GM10847 (cell line): ENCODE results near the gene KRT81.

ENCODE experiments used
- POLR2A ChIP-seq: IDR thresholded peaks from 2 replicates; pipeline ENCODE4 v1.6.1; 2011; ENCODE audit not compliant: insufficient read length; ENCODE audit errors: extremely low read depth

The KRT81 gene

DNA sequence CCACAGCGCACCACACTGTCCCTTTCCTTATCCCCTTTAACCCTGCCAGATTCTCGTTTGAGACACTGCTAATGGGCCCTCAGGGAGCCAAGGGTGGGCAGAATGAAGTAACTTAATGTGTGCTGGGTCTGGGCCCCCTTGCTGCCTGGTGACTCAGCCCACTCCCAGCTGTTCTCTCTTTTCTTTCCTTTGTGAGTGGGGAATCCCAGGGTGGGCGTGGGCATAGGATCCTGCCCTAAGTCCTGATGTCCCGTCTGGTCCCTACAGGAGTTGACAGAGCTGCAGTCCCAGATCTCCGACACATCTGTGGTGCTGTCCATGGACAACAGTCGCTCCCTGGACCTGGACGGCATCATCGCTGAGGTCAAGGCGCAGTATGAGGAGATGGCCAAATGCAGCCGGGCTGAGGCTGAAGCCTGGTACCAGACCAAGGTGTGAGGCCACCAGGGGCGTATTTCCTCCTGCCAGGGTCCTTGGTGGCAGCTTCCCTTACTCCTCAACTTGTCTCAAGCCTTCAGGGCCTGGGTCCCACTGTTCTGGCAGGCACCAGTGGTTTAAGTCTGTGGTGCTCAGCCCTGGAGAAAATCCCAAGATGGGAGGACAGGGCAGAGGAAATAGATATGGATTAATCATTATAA is 50.0 kb downstream of the KRT81 start:
- TF ChIP-seq POLR2A, result no peak

DNA sequence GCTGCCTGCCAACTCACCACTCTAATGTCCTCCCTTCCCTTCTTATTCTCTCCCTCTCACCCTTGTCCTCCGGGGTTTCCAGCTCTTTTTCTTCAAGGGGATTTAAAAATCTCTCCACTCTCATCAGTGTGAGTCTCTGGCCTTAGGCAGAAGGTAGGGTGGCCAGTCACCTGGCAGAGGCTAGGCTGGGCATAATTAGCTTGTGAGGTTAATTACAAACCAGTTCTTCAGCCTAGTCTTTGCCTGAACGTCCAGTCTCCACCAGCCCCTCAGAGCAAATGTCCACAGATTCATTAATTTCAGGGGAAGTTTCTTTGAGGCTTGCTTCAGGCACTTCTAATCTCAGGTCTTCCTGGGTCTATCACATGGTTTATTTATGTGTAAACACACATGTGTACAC is 51.6 kb downstream of the KRT81 start:
- no peak for TF ChIP-seq POLR2A

DNA sequence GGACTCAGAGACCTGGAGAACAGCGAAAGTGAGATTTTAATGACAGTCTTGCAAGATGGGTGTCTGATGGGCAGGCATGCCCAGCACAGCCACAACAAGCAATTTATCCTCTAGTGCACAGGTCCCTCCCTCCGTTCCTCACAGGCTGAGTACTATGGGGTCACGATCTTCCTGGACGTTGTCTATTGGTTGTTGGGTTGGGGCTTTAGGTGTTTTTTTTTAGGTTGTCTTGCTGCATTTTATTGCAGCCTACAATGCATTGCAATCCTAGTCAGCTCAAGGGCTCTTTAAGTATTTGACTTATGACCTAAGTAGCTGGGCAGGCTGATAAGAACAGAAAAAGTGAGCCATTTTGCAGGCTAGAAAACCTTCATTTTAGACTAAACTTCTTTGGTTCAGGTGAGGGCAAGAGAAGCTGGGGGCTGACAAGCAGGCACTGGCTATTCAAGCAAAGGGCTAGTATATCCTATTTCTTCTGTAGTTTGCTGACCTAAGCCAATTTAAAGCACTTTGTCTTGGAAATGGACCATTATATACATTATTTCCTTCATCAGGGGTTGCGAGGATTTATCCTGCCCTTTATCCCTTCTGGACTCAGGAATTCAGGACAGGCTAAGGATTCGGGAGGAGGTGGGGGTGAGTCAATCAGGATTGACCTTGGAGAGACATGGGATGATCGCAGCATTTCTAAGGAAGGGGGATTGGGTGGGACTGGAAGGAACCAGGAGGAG is 52.3 kb downstream of the KRT81 start:
- TF ChIP-seq POLR2A, result no peak

DNA sequence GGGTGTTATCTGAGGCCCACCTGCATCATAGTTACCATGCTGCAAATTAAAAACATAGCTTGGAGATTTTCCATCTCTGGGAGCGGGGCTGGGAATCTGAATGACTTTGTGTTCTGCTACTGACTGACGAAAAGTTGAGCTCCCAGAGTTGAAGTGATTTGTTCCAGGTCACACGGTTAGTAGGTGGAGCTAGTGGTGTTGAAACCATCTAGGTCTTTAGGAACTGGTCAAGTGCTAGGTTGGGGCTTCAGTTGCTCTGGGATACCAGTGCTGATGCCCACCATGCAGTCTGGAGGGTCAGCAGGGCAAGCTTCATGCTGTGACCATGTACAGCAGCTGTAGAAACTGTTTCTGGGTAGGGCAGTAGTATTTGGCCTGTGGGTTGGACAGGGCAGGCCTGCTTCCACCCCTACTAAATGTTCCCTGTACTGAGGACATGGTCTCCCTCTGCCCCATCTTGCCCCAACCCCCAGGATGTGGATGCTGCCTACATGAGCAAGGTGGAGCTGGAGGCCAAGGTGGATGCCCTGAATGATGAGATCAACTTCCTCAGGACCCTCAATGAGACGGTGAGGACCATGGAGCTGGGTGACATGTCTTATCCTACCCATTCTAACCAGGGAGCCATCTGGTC is 53.0 kb downstream of the KRT81 start:
- TF ChIP-seq POLR2A, result no peak

DNA sequence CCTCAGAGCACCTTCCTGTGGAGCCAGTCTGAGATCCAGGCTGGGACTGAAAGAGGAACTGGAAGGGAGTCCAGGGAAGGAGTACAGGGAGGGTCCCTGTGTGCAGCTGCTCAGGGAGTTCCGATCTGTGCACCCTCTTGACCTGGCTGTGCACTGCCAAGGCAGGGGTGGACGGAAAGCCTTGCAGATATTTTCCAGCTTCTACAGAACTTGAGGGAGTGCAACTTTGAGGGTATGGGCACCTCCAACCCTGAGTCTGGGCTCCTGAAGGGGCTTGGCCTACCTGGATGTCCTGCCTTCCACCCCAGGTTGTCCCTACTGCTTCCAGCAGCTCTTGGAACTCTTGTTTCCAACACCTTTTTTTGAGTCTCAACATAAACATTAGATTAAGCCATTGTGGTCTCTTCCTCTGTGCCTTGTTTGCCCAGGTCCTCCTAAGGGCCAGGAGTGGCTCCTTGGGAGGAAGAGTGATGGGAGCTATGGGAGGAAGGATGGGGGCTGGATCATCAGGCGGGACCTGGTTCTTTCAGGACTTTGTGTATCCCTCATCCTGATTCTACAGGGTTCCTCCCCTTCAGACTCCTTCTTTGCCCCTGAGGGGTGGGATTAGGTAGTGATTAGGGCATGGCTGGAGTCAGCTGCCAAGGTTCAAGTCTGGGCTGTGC is 54.8 kb downstream of the KRT81 start:
- no peak for TF ChIP-seq POLR2A
